AG08396 (cell line): ENCODE results near the gene USP27X.

ENCODE experiments used
- DNase-seq: peaks from one replicate; pipeline ENCODE4 v3.0.0; 2012; ENCODE audit warnings: low spot score, mixed read lengths

The USP27X gene

DNA sequence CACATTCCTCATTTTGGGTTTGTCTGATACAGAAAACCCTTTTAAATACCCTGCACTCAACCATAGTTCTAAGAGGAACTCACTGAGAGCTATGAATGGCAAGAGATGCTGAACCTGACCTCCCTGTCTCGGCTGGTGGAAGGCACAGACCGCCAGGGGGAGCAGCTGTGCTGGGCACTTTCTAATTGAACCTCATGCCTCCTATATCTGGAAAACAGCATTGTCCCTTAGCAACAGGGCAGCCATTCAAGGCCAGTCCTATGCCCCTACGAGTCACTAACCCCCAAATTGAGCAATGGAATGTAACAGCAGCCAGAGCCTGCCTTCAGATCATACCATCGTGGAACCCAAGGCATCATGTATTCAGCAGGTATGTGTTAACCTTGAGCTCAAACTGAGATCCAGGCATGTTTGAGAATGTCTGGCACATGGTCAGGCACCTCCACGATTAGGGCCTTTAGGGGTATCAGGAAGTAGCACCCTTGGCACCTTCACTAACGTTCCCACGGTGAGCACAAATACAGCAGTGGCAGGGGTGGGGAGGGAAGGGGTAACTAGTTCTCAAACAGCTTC lies 5.1 kb downstream of the USP27X start:
- DNase-seq: peak; percentile 63

DNA sequence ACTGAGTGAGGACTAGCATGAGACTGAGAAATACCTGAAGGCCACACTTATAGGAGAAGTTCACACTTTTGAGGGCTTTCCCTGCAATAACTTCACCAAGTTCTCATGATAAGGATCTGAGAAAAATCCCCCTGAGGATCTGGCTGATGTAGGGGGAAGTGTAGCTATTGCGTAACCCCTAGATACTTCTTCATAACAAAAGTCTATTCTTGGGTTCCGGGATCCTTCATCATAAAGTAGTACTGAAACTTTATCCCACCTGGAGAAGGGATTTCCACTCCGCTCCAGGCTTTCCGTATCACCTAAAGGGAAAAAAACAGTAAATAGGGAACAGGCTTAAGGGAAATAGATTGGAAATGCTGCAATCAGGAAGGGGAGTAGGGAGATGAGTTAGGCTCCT lies 13.3 kb downstream of the USP27X start:
- DNase-seq: no peak

DNA sequence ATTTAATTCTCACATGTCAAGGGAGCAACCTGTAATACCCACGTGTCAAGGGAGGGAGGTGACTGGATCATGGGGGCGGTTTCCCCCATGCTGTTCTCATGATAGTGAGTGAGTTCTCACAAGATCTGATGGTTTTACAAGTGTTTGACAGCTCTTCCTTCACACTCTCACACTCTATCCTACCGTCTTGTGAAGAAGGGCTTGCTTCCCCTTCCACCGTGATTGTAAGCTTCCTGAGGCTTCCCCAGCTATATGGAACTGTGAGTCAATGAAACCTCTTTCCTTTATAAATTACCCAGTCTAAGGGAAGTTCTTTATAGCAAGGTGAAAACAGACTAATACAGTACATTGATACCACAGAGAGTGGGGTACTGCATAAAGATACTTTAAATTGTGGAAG lies 17.7 kb downstream of the USP27X start:
- DNase-seq: no peak

DNA sequence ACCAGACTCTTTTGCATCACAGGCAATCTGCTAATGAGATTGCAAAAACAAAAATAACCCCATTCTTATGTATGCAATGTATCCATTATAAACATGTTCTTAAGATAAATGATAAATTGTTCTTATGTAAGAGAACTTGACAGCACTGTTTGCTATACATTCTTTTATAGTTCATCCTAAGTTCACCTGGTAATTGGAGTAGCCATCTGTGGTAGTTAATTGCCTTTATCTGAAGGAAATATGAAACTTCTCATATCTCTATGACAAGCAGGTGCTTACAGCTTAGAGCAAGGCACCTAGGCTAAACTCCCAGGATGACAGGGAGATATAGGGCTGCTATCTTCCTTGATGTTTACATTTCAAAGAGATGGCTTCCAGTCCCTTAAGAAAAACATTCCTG lies 21.8 kb downstream of the USP27X start:
- no peak for DNase-seq

DNA sequence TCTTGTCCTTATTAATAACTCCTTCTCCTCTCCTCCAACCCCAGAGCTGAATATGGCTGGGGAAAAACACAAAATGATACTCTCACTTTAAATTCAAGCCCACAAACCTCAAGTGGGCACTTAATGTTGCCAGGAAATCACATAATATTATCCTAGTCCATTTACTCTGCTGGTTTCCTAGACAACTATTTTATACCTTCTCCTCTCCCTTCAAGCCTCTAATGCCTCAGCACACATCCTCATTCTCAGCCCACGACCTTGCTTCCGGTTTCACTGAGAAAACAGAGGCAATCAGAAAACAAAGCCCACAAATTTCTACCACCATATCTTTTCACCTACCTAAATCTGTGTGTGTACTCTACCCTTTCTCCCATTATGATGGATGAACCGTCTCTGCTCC lies 31.1 kb downstream of the USP27X start:
- DNase-seq: no peak

DNA sequence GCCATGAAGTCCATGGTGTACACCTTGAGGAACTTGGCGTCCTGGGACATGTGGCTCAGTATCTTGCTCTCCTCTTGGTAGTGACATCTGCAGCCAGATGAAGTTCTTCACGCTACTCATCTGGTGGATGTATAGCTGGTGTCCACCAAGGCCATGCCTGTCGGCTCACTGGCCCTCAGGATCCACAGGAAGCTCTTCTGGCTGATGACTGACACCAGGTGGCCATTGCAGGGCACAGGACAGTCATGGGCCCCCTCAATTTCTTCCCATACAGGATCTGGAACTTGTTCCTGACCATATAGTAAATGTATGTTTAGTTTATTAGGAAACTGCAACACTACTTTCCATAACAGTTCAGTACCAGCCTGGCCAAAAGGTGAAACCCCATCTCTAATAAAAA lies 32.8 kb downstream of the USP27X start:
- no peak for DNase-seq

DNA sequence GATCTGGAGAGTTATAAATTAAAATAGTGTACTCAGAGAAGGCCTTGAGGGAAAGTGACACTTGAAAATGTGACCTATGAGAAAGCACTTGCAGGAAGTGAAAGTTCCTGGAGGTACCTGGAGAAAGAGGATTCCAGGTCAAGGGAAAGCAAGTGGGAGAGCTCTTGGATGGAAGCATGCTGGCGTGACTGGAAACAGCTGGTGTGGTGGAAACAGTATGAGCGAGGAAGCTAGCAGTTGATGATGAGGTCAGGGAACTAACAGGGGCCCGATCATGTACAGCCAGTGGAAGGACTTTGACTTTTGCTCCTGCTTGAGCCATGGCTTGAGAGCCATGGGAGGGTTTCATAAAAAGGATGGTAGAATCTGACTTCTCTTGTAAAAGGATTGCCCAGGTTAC lies 33.6 kb downstream of the USP27X start:
- no peak for DNase-seq

DNA sequence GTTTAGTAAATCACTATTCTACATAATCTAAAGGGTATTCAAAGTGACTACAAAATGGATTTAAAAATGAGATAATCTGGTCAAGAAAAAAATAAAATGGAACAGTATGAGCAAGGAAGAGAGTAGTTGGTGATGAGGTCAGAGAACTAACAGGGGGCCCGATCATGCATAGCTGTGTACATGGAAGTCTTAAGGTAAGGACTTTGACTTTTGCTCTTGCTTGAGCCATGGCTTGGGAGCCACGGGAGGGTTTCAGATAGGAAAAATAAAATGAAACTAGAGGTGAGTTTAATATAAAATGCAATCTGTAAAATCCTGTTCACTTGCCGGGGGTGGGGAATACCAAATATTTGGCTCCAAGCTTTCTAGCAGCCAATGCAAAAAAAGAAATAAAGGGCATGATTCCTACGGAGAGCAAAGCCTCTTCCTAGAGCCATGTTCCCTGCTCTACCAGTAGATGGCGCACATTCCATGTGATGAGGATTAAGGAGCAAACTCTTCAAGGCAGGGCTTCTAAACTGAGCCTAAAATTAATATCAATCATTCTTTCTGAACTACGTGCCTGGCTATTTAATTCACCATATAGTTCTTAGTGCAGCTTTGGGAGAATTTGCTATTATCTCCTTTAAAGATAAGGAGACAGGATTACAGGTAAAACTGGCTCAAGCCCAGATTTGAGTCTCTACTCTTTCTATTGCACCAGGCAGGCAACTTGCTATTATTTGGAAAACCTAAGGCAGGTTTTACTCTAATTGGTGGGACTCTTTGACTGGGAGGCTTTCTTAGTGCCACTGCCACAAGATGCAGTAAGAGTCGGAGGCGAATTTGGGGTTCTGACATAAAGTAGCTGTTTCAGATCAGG lies 36.3 kb downstream of the USP27X start:
- DNase-seq: peak; percentile 66

DNA sequence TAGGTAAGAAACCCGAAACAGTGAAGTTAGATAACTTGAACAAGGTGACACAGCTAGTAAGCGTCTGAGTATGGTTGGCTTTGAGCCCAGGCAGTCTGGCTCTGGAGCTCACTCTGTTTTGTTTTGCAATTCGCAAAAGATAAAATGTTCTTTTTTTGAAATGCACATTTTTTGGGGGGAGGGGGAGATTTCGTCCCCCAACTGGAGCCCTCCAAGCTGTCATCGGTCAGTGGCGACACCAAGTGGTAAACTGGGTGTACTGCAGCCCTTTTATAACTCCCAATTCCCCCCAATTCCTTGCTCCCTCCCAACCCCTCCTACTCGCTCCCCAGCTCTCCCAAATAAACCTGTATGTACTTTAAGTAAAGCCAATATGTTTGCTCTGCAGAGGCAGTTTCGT lies 40.3 kb downstream of the USP27X start:
- peak; percentile 45 for DNase-seq

DNA sequence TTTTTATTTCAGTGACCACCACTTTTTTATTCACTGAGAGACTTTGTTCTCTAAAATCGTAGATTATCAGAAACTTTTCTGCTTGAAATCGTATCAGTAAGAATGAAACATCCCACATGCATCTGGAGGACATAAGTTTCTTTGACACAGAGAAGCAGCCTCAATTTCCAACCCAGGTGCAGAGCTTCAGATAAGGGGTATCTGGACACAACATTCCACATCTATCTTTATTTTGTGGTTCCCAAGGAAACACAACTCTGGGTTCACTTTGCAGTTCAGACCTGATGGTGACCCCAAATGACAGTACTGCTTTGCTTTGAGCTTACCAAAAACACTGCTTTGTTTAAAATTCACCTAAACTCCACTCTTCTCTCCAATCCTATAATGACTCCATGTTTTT lies 41.8 kb downstream of the USP27X start:
- DNase-seq: no peak

DNA sequence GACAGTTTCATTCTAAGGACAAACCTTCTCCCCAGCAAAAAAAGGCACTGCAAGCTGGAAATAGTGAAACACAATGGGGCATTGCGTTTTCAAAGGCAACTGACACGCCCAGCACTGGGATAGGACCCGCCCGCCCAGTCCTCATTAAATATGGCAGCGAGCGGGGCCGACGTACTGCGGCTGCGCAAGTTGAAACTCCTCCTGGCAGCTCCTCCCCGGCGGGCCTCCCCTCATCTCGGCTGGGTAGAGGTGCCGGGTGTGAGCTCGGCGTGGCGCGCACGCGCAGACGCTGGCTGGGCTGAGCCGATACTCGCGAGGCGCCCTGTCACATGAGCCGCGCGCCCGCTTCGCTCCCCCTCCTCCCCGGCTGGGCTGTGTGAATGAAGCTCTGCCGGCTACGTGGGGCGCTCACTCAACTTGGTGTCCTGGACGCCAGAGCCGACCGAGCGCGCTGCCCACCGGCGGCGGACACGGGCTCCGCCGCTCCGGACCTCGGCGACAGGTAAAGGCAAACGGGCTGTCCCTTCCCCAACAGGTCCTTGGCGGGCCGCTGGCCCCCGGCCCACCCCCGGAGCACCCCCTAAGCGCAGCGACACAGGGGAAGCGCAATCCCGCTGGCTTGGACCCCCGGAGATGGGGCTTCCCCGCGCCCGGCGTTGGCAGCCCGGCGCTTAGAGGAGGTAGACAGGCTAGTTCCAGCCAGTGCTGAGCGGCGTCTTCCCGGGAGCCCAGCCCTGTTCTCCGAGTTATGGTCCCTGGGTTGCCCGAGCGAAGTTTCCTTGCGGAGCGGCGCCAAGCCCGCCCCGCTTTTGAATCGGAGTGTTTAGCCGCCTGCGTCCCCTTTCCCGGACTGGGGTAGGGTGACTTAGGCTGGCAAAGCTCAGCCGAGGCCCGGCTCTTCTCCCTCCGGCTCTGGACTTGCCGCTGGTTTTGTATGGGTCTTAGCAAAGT lies 43.3 kb downstream of the USP27X start, which contains the start of gene CLCN5:
CLCN5 (plus strand) TSS at position 306 of the 951 bp plus-strand sequence. CDS start 2,703 bp downstream, outside the sequence.
- DNase-seq: peak; percentile 95

DNA sequence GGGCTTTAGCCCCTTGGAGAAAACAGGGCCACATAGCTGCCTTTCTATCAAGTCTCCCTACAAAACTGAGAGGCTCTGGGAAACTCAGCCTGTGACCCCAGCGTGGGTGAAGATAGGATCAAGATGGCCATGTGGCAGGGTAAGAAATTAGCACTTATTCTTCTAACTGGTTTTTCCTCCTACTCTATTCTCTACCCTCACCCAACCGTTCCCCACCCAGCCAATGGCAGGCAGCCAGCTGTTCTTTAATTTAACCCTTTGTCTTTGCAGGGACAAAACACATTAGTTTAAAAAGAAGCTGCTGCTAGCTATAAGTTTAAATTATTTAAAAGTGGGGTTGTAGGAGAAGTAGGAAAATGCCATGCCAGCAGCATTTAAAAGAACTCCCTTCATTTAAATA lies 45.9 kb downstream of the USP27X start:
- no peak for DNase-seq

DNA sequence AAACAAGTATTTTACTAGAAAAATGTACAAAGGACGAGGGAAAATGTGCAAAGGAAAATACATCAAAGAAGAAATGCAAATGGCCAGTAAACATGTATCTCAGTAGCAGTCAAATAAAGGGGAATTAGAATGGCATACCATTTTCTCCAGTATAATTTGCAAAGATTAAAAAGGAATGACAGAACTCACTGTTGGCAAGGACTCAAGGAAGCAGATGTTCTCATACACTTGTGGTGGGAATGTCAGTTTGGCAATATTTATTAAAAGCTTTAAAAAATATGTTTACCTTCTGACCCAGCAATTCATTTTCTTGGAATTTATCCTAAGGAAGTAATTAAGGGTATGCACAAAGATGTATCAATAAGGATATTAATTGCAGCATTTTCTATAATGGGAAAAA lies 50.8 kb downstream of the USP27X start:
- DNase-seq: no peak
